Peyer's patch (tissue), 4 donors: ENCODE measurements around the gene CCM2. TPM values are rescaled to one million over a fixed set of nuclear protein-coding genes. Genes with fewer than 3 reads are reported as not detected.

ENCODE experiments used
- DNase-seq, 3 donors: peaks; one replicate each; pipeline ENCODE4 v3.0.0-alpha.2; 2017 to 2019
- H3K27ac ChIP-seq, 4 donors: fragments of 200-600 bp; sonication (generic); one replicate each; pipeline ENCODE4 v1.5.1; 2016 to 2019
- H3K27me3 ChIP-seq, 2 donors: fragments of 200-600 bp; sonication (generic); one replicate each; pipeline ENCODE4 v1.5.1; 2019
- H3K36me3 ChIP-seq, 3 donors: fragments of 200-600 bp; sonication (generic); one replicate each; pipeline ENCODE4 v1.5.1; 2016 to 2019
- H3K4me1 ChIP-seq, 4 donors: fragments of 200-600 bp; sonication (generic); one replicate each; pipeline ENCODE4 v1.5.1; 2016 to 2019
- H3K4me3 ChIP-seq, 4 donors: fragments of 200-600 bp; sonication (generic); 1 replicate in 3 of 4; 2 replicates in 1 of 4; pipeline ENCODE4 v1.5.1; 2016 to 2019; ENCODE audit warnings: mild to moderate bottlenecking in 1 of 4
- H3K9me3 ChIP-seq, 4 donors: fragments of 200-600 bp; sonication (generic); one replicate each; pipeline ENCODE4 v1.5.1; 2016 to 2019; ENCODE audit warnings: mild to moderate bottlenecking in 1 of 4
- CTCF ChIP-seq, 6 experiments: fragments of 450-650 bp in 4 of 6; fragments of 200-600 bp in 2 of 6; sonication (generic) in 1 of 6; IDR thresholded peaks; one replicate each; pipeline ENCODE4 v1.5.1; 2017 to 2019; ENCODE audit warnings: antibody characterized with exemption in 6 of 6, mild to moderate bottlenecking in 3 of 6, moderate library complexity in 1 of 6
- POLR2A ChIP-seq, 2 donors: fragments of 450-650 bp; IDR thresholded peaks; one replicate each; pipeline ENCODE4 v1.5.1; 2017; ENCODE audit warnings: antibody characterized with exemption in 2 of 2, mild to moderate bottlenecking in 2 of 2, moderate library complexity in 2 of 2
- total RNA-seq, 4 donors: library from RNA; depleted of rRNA; stranded (reverse); fragments of >200 nt; gene quantifications; one replicate each; pipeline ENCODE4 v1.1.0, GENCODE V29; 2016

CCM2 gene
- total RNA-seq, 4 donors from 2014 or later, result 23.3 to 49.5 (median 32.5) TPM

- TF ChIP-seq CTCF (IDR thresholded peaks at IDR 0.05) (no peak), POLR2A (IDR thresholded peaks at IDR 0.05) (no peak)
- DNase-seq, result peak in 1 of 3 donors; percentile 30
Observed at GRCh38 chr7:44971902-44972441, 28.0 kb upstream of the CCM2 start.

GRCh38 chr7:44972562-44972961 is 27.4 kb upstream of the CCM2 start:
- no peak for TF ChIP-seq POLR2A (IDR thresholded peaks at IDR 0.05)
- no peak for TF ChIP-seq CTCF (IDR thresholded peaks at IDR 0.05)
- no peak overlapping the region for H3K27ac ChIP-seq
- H3K4me1 ChIP-seq, result peaks cover 0 to 7% (median 0%) of the 10 kb centered on the region in 4 donors
- no peaks in the 10 kb centered on the region for H3K9me3 ChIP-seq
- DNase-seq, result peak in 1 of 3 donors; percentile 30
- no peaks in the 10 kb centered on the region for H3K27me3 ChIP-seq
- H3K4me3 ChIP-seq, result no peak overlapping the region
- peaks cover 0 to 6% (median 0%) of the 10 kb centered on the region in 3 donors for H3K36me3 ChIP-seq

More at GRCh38 chr7:44971902-44972441, 28.0 kb upstream of the CCM2 start:
- Histone ChIP-seq H3K4me1 (peaks cover 0 to 4% (median 0%) of the 10 kb centered on the region in 4 donors), H3K27ac (no peak overlapping the region), H3K9me3 (no peaks in the 10 kb centered on the region), H3K36me3 (peaks cover 0 to 6% (median 0%) of the 10 kb centered on the region in 3 donors), H3K27me3 (no peaks in the 10 kb centered on the region), H3K4me3 (no peak overlapping the region)

- Histone ChIP-seq H3K36me3 (peaks cover 0 to 6% (median 0%) of the 10 kb centered on the region in 3 donors), H3K27ac (no peak overlapping the region), H3K27me3 (no peaks in the 10 kb centered on the region), H3K4me3 (no peak overlapping the region), H3K9me3 (no peaks in the 10 kb centered on the region), H3K4me1 (peaks cover 0 to 7% (median 0%) of the 10 kb centered on the region in 4 donors)
- DNase-seq, result peak in 2 of 3 donors; percentile 44 to 71
- TF ChIP-seq CTCF (IDR thresholded peaks at IDR 0.05), result peak in 4 of 6 experiments; percentile 34 to 64 (median 62)
- no peak for TF ChIP-seq POLR2A (IDR thresholded peaks at IDR 0.05)
Observed at GRCh38 chr7:44973610-44974401, 26.2 kb upstream of the CCM2 start.

- no peaks in the 10 kb centered on the region for H3K9me3 ChIP-seq
- no peak overlapping the region for H3K27ac ChIP-seq
- H3K27me3 ChIP-seq, result no peaks in the 10 kb centered on the region
- H3K4me3 ChIP-seq, result no peak overlapping the region
- H3K36me3 ChIP-seq, result peaks cover 0 to 6% (median 0%) of the 10 kb centered on the region in 3 donors
- no peak for DNase-seq
- TF ChIP-seq CTCF (IDR thresholded peaks at IDR 0.05) (no peak), POLR2A (IDR thresholded peaks at IDR 0.05) (no peak)
- H3K4me1 ChIP-seq, result peaks cover 0 to 14% (median 3%) of the 10 kb centered on the region in 4 donors
Observed at GRCh38 chr7:44974549-44974948, 25.5 kb upstream of the CCM2 start.

GRCh38 chr7:44975331-44976039 is 24.5 kb upstream of the CCM2 start:
- TF ChIP-seq POLR2A (IDR thresholded peaks at IDR 0.05) (no peak), CTCF (IDR thresholded peaks at IDR 0.05) (no peak)
- peaks cover 0 to 19% (median 9%) of the 10 kb centered on the region in 4 donors for H3K4me1 ChIP-seq
- H3K27ac ChIP-seq, result no peak overlapping the region
- H3K36me3 ChIP-seq, result peaks cover 0 to 6% (median 0%) of the 10 kb centered on the region in 3 donors
- no peak for DNase-seq
- H3K27me3 ChIP-seq, result no peaks in the 10 kb centered on the region
- no peak overlapping the region for H3K4me3 ChIP-seq
- H3K9me3 ChIP-seq, result no peaks in the 10 kb centered on the region
